GM19452 (cell line): ENCODE data around the gene USP8.
A peak's percentile ranks its signal among the peaks of the same experiment; 100 is the strongest.
"Not testable (repeated sequence)": the region's sequence is repeated elsewhere in the genome, so short reads cannot be mapped to it uniquely, and the experiment has no call there.

Source experiments
- ATAC-seq: cut with Tn5 transposase; IDR thresholded peaks from one replicate; pipeline ENCODE4 v1.9.1; 2021; ENCODE audit not compliant: unreplicated experiment

USP8 gene

GRCh38 chr15:50438251-50438650, 14.0 kb downstream of the USP8 start:
- ATAC-seq: no peak

GRCh38 chr15:50440932-50441331, 16.7 kb downstream of the USP8 start:
- ATAC-seq: no peak

- no peak for ATAC-seq
Measured at GRCh38 chr15:50452927-50453326, 28.7 kb downstream of the USP8 start.

GRCh38 chr15:50458348-50459112, 34.3 kb downstream of the USP8 start:
- no peak for ATAC-seq

GRCh38 chr15:50463423-50464358, 39.5 kb downstream of the USP8 start:
- no peak for ATAC-seq

GRCh38 chr15:50471072-50471471, 46.9 kb downstream of the USP8 start:
- no peak for ATAC-seq

GRCh38 chr15:50476143-50476542, 51.9 kb downstream of the USP8 start:
- no peak for ATAC-seq

GRCh38 chr15:50484781-50485180, 60.6 kb downstream of the USP8 start:
- ATAC-seq: peak; percentile 74

- ATAC-seq: no peak
Measured at GRCh38 chr15:50485389-50485788, 61.2 kb downstream of the USP8 start.

- ATAC-seq: no peak
Measured at GRCh38 chr15:50487287-50487686, 63.1 kb downstream of the USP8 start.

GRCh38 chr15:50493625-50494024, 69.4 kb downstream of the USP8 start:
- ATAC-seq: no peak

- not testable (repeated sequence) for ATAC-seq
Measured at GRCh38 chr15:50494547-50494946, 70.3 kb downstream of the USP8 start.

GRCh38 chr15:50496692-50497091, 72.5 kb downstream of the USP8 start:
- no peak for ATAC-seq

- no peak for ATAC-seq
Measured at GRCh38 chr15:50500352-50500751, 76.1 kb downstream of the USP8 start.

GRCh38 chr15:50501815-50502214, 77.6 kb downstream of the USP8 start:
- ATAC-seq: no peak

- ATAC-seq: no peak
Measured at GRCh38 chr15:50503144-50503543, 78.9 kb downstream of the USP8 start.

GRCh38 chr15:50505656-50506055, 81.5 kb downstream of the USP8 start:
- not testable (repeated sequence) for ATAC-seq

GRCh38 chr15:50506121-50506520, 81.9 kb downstream of the USP8 start:
- ATAC-seq: no peak

GRCh38 chr15:50513001-50513400, 88.8 kb downstream of the USP8 start:
- ATAC-seq: no peak

GRCh38 chr15:50519740-50520425, 95.7 kb downstream of the USP8 start:
- ATAC-seq: no peak

- ATAC-seq: no peak
Measured at GRCh38 chr15:50523851-50524251, 99.6 kb downstream of the USP8 start.
